Caco-2 (cell line): ENCODE results near the gene TEX19. TPM values are rescaled to one million over a fixed set of nuclear protein-coding genes. Genes with fewer than 3 reads are reported as not detected.

Source experiments
- BruUV-seq: library from RNA; stranded (reverse); fragments of 400-500 nt; replicated peaks from 2 replicates; lab custom pipeline; 2021; lab: Mats Ljungman, UMichigan
- CTCF ChIA-PET: fragments of 300-600 bp; sonication (Branson Sonifier 250); formaldehyde crosslinking; loops from one replicate; lab custom pipeline; 2022; ENCODE audit warnings: antibody characterized with exemption; lab: Charles Lee
- POLR2A ChIA-PET: fragments of 300-600 bp; sonication (Branson Sonifier 250); formaldehyde crosslinking; loops from one replicate; lab custom pipeline; 2022; ENCODE audit warnings: antibody characterized with exemption; lab: Charles Lee
- DNase-seq, 2 experiments: peaks; one replicate each; pipeline versions ENCODE4 v3.0.0 to v3.0.0-alpha.2; 2020 to 2022
- H3K27me3 ChIP-seq: replicated peaks from 2 replicates; pipeline ENCODE4 v1.6.0; 2011; ENCODE audit warnings: low read length; ENCODE audit not compliant: control insufficient read depth, insufficient read depth
- H3K36me3 ChIP-seq: 2 replicates; pipeline ENCODE4 v1.5.1; 2011; ENCODE audit warnings: low read length; ENCODE audit not compliant: control insufficient read depth, insufficient read depth
- H3K4me1 ChIP-seq: fragments of 250-450 bp; sonication (Bioruptor Pico); 2 replicates; pipeline ENCODE4 v1.5.1; 2020; ENCODE audit warnings: mild to moderate bottlenecking
- H3K4me3 ChIP-seq: 2 replicates; pipeline ENCODE4 v1.5.1; 2011; ENCODE audit warnings: low read depth, mild to moderate bottlenecking, control low read depth, low read length
- H3K9me3 ChIP-seq: fragments of 250-450 bp; sonication (Bioruptor Pico); 2 replicates; pipeline ENCODE4 v1.5.1; 2020; ENCODE audit warnings: mild to moderate bottlenecking, moderate library complexity
- H3K27ac Mint-ChIP-seq: one replicate; pipeline ENCODE4 v1.8.0; 2022; ENCODE audit warnings: mixed read lengths; ENCODE audit not compliant: unreplicated experiment
- H3K27me3 Mint-ChIP-seq: one replicate; pipeline ENCODE4 v1.8.0; 2022; ENCODE audit warnings: mixed read lengths; ENCODE audit not compliant: insufficient read depth, unreplicated experiment
- H3K36me3 Mint-ChIP-seq: one replicate; pipeline ENCODE4 v1.8.0; 2022; ENCODE audit warnings: mild to moderate bottlenecking, mixed read lengths; ENCODE audit not compliant: insufficient read depth, unreplicated experiment
- H3K4me1 Mint-ChIP-seq: one replicate; pipeline ENCODE4 v1.8.0; 2022; ENCODE audit warnings: low read depth, mixed read lengths; ENCODE audit not compliant: unreplicated experiment
- H3K4me3 Mint-ChIP-seq: one replicate; pipeline ENCODE4 v1.8.0; 2022; ENCODE audit warnings: mild to moderate bottlenecking, moderate library complexity, mixed read lengths; ENCODE audit not compliant: unreplicated experiment
- H3K9me3 Mint-ChIP-seq: one replicate; pipeline ENCODE4 v1.8.0; 2022; ENCODE audit warnings: mixed read lengths; ENCODE audit not compliant: unreplicated experiment
- CTCF ChIP-seq, 2 experiments: fragments of 200-600 bp in 1 of 2; IDR thresholded peaks; 1 replicate in 1 of 2; 2 replicates in 1 of 2; pipeline versions ENCODE4 v1.5.1 to v1.8.0; 2011 to 2022; ENCODE audit warnings: antibody characterized with exemption in 1 of 2, control low read depth in 1 of 2, inconsistent platforms in 1 of 2, low read depth in 1 of 2, low read length in 1 of 2, mild to moderate bottlenecking in 1 of 2, moderate library complexity in 1 of 2; ENCODE audit not compliant: insufficient read depth in 1 of 2, severe bottlenecking in 1 of 2, unreplicated experiment in 1 of 2
- intact Hi-C: fragments of 100-400 bp; cut with micrococcal nuclease; formaldehyde crosslinking; loops from one replicate; pipeline ENCODE4 v1.10.0; 2022; ENCODE audit not compliant: unreplicated experiment
- total RNA-seq: library from RNA; stranded (reverse); gene quantifications from 2 replicates; pipeline ENCODE4 v1.2.3, GENCODE V29; 2022

Gene TEX19
- total RNA-seq, 1 experiment from 2014 or later, result 4.2 TPM

- no peaks in the 10 kb centered on the region for H3K9me3 ChIP-seq
- CTCF ChIA-PET, result no interaction called here
- H3K4me3 Mint-ChIP-seq, result no peak overlapping the region
- no peak overlapping the region for H3K27ac Mint-ChIP-seq
- BruUV-seq, result no TSS peak
- no peak for DNase-seq
- no peaks in the 10 kb centered on the region for H3K36me3 Mint-ChIP-seq
- TF ChIP-seq CTCF (IDR thresholded peaks at IDR 0.05; ENCODE audit: insufficient read depth in 1 of 2, low read depth in 1 of 2, low read length in 1 of 2, severe bottlenecking in 1 of 2, unreplicated experiment in 1 of 2), result no peak
- H3K27me3 ChIP-seq, result no peaks in the 10 kb centered on the region
- no peaks in the 10 kb centered on the region for H3K9me3 Mint-ChIP-seq
- H3K4me3 ChIP-seq, result no peak overlapping the region
- intact Hi-C loops, result no loop called here
- H3K36me3 ChIP-seq, result no peaks in the 10 kb centered on the region
- H3K4me1 ChIP-seq, result peaks cover 11% of the 10 kb centered on the region
- no peaks in the 10 kb centered on the region for H3K4me1 Mint-ChIP-seq
- POLR2A ChIA-PET, result no interaction called here
- no peaks in the 10 kb centered on the region for H3K27me3 Mint-ChIP-seq
These were observed 25.1 kb downstream of the TEX19 start for GRCh38 chr17:82384051-82384729.

GRCh38 chr17:82384730-82385481 lies 25.9 kb downstream of the TEX19 start:
- no TSS peak for BruUV-seq
- Histone ChIP-seq H3K4me1 (peaks cover 14% of the 10 kb centered on the region), H3K27me3 (no peaks in the 10 kb centered on the region), H3K36me3 (no peaks in the 10 kb centered on the region), H3K9me3 (no peaks in the 10 kb centered on the region), H3K4me3 (no peak overlapping the region)
- no peaks in the 10 kb centered on the region for H3K27me3 Mint-ChIP-seq
- no peak overlapping the region for H3K27ac Mint-ChIP-seq
- no peak overlapping the region for H3K4me3 Mint-ChIP-seq
- no peaks in the 10 kb centered on the region for H3K36me3 Mint-ChIP-seq
- no peaks in the 10 kb centered on the region for H3K4me1 Mint-ChIP-seq
- no peaks in the 10 kb centered on the region for H3K9me3 Mint-ChIP-seq
- ChIA-PET POLR2A (no interaction called here), CTCF (interaction anchor here (0.6 to 1.0 kb wide), 2 partner anchors 148 to 340 kb away, joined by 4 read pairs; no protein-coding TSS in a partner anchor)
- peak; percentile 67 to 72 for DNase-seq
- TF ChIP-seq CTCF (IDR thresholded peaks at IDR 0.05; ENCODE audit: insufficient read depth in 1 of 2, low read depth in 1 of 2, low read length in 1 of 2, severe bottlenecking in 1 of 2, unreplicated experiment in 1 of 2), result peak; percentile 25 to 37
- intact Hi-C loops, result no loop called here

- H3K36me3 ChIP-seq, result no peaks in the 10 kb centered on the region
- no peaks in the 10 kb centered on the region for H3K27me3 ChIP-seq
- ChIA-PET CTCF (interaction anchor here (0.6 to 1.0 kb wide), 2 partner anchors 149 to 341 kb away, joined by 4 read pairs; no protein-coding TSS in a partner anchor), POLR2A (no interaction called here)
- H3K9me3 ChIP-seq, result no peaks in the 10 kb centered on the region
- no peak overlapping the region for H3K27ac Mint-ChIP-seq
- H3K27me3 Mint-ChIP-seq, result no peaks in the 10 kb centered on the region
- intact Hi-C loops, result no loop called here
- H3K4me3 Mint-ChIP-seq, result no peak overlapping the region
- no peaks in the 10 kb centered on the region for H3K9me3 Mint-ChIP-seq
- DNase-seq, result no peak
- peaks cover 2% of the 10 kb centered on the region for H3K36me3 Mint-ChIP-seq
- no peaks in the 10 kb centered on the region for H3K4me1 Mint-ChIP-seq
- TF ChIP-seq CTCF (IDR thresholded peaks at IDR 0.05; ENCODE audit: insufficient read depth in 1 of 2, low read depth in 1 of 2, low read length in 1 of 2, severe bottlenecking in 1 of 2, unreplicated experiment in 1 of 2), result no peak
- peaks cover 14% of the 10 kb centered on the region for H3K4me1 ChIP-seq
- no peak overlapping the region for H3K4me3 ChIP-seq
- no TSS peak for BruUV-seq
These were observed 26.7 kb downstream of the TEX19 start for GRCh38 chr17:82385559-82386254.
